GM21526 (cell line): ENCODE results near the gene STX4.

ENCODE experiments used
- ATAC-seq: cut with Tn5 transposase; IDR thresholded peaks from one replicate; pipeline ENCODE4 v1.9.1; 2021; ENCODE audit warnings: moderate library complexity; ENCODE audit not compliant: unreplicated experiment, low FRiP score

Gene STX4

GRCh38 chr16:31081428-31082351 is 48.3 kb downstream of the STX4 start:
- no peak for ATAC-seq

- ATAC-seq: no peak
These were observed 49.1 kb downstream of the STX4 start for GRCh38 chr16:31082368-31083045.

DNA sequence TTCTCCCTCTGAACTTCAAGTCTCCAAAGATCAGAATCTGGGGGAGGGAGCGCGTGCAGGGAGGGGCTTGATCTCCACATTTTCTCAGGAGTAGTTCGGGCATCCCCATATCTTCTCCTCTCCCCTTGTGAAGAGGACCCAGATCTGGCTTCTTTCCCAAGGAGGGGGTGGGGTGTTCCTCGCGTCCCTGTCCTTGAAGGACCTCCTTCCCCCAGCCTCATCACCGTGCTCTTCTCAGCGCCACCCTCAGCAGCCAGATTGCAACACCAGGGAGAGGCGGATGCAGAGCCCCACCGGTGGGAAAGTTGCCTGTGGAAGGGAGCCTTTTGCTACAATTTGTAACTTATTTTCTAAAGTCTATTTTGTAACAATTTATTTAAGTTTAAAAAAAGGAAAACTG is 49.7 kb downstream of the STX4 start:
- ATAC-seq: no peak

- no peak for ATAC-seq
These were observed 50.2 kb downstream of the STX4 start for GRCh38 chr16:31083556-31083955.

GRCh38 chr16:31083981-31084380 is 50.6 kb downstream of the STX4 start:
- no peak for ATAC-seq

- no peak for ATAC-seq
These were observed 51.4 kb downstream of the STX4 start for GRCh38 chr16:31084584-31085302.

- ATAC-seq: no peak
These were observed 52.1 kb downstream of the STX4 start for GRCh38 chr16:31085411-31085810.

DNA sequence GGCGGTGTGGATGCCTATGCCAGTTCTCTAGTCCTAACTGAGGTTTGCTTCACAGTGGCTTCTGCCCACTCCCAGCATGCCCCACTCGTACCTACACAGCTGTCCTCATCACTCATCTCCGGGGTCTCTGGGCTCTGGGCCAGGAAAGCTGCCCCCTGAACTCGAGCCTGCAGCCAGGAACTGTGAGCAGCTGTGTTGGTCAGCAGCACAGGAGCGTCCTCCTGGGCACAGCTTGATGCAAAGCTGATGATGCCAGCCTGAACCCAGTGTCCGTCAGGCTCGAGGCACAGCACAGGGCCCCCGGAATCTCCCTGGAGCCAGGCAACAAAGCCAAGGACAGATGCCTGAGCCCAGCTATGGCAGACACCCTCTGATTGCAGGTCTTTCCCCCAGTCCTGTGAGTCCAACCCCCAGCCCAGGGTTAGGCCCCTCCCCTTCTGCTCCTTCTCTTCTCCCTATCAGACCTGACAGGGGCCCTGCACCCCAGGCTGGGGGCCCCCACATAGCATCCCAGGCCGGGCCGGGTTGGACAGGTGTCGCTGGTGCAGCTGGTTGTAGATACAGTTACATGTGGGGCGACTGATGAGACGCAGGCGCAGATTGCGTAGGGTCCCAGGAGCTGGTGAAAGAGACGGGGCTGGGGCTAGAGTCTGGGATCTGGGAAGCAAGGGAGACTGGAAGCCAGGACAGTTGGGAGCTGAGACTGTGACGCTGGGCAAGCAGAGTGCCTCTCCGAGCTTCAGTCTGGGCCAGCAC is 52.7 kb downstream of the STX4 start:
- ATAC-seq: no peak

GRCh38 chr16:31086629-31086906 is 53.2 kb downstream of the STX4 start:
- no peak for ATAC-seq

DNA sequence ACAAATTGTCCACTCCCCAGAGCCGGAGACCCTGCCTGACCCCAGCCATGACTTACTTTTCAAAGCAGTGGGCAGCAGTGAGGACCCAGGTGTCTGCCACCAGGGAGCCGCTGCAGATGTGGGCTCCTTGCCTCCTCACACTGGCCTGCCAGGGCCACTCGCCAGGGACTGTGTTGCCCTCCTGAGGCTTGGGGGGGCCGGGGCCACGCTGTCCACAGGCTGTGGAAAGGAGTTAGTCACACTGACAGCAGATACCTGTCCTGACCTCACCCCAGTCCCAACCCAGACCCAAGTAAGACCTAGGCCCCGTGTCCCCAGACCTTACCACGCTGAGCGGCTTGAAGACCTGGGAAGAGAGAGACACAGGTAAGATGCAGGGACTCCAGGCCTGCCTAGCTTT is 54.1 kb downstream of the STX4 start:
- no peak for ATAC-seq

DNA sequence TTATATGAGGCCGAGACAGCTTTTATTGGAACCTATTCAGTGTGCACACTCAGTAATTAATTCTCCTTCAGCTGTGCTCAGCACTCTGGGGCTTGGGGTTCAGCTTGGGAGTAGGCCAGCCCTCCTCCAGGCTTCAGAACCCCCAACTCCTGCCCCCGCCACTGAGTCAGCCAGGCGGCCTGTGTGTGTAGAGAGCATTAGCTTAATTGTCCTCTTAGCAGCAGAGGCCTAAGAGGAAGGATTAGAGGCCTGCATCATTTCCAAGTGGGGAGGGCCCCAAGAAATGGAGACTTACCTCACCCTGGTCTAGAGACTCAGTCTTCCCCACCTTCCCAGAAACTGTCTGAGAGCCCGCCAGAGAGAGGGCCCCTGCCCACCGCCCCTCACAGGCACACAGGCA is 54.6 kb downstream of the STX4 start:
- ATAC-seq: no peak

- no peak for ATAC-seq
These were observed 55.3 kb downstream of the STX4 start, which contains the start of gene PRSS53 for GRCh38 chr16:31088459-31089183. PRSS53 (minus strand) TSS chr16:31088943; CDS start chr16:31088809, 134 bp downstream.

DNA sequence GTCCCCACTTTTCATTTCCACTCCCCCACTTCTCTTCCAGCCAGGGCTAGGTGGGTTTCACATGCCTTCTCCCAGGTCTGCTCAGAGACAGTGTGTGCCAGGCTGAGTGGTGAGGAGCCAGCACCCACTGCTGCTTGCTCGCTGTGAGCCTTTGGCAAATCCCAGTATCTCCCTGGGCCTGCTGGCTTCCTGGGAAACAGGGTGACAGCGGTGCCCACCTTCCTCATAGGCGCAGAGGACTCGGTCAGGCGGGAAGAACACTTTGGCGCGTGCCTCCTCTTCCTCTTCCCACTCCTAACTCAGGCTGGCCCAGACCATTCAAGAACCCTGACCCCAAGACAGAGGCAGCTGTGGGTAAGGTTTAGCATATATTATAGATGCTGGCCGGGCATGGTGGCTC is 55.8 kb downstream of the STX4 start:
- ATAC-seq: no peak
